NOMO-1 treated with DMSO at 0.1 percent for 48 hours (cell line): ENCODE data around the gene ARF3.

ENCODE experiments used
- DNase-seq: peaks from one replicate; lab custom pipeline; 2025; ENCODE audit not compliant: unreplicated experiment; lab: John Stamatoyannopoulos, UW

ARF3 gene

DNA sequence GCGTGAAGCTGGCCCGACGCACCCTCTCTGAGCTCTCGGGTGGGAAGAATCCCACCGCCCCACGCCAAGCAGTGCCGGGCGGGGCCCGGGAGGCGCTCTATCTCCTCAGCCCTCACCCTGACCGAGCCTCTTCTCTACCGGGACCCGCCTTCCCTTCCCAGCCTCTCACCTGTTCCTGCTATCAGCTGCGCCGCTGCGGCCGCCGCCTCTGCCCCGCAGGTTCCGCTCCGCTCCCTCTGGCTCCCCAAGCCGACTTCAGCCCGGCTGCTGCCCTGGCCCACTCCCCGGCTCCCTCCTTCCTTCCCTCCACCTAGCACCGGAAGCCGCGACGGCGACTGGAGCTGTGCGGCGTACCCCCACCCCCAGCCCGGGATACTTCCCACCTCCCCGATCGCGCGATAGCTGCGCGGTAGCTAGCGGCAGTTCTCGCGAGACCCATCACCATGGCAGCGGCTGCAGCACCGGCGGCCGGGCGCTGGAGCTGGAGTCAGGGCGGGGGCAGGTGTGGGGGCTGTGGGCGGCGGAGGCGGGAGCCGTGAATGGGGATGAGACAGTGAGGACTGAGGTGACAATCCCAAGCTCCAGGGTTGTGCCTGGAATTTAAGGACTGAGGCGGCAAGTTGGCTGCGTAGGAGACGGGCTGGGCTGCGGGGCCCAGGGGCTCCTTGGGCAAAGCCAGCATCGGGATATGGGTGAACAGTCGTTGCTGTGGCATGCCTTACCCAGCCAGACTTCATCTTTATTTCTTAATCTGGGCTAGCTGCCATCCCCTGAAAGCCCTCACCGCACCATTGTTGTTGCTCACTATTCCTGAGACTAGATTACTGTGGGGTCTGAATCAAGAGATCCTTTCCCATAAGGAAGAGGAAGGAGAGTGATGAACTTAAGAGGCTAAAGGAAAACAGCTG is at the start of gene ARF3:
ARF3 (minus strand) TSS at position 347 of the 908 bp plus-strand sequence. CDS start 16,392 bp downstream, outside the sequence.
- DNase-seq = peak; percentile 86

- no peak for DNase-seq
These were observed 43.1 kb upstream of the ARF3 start for GRCh38 chr12:49000346-49000745.

DNA sequence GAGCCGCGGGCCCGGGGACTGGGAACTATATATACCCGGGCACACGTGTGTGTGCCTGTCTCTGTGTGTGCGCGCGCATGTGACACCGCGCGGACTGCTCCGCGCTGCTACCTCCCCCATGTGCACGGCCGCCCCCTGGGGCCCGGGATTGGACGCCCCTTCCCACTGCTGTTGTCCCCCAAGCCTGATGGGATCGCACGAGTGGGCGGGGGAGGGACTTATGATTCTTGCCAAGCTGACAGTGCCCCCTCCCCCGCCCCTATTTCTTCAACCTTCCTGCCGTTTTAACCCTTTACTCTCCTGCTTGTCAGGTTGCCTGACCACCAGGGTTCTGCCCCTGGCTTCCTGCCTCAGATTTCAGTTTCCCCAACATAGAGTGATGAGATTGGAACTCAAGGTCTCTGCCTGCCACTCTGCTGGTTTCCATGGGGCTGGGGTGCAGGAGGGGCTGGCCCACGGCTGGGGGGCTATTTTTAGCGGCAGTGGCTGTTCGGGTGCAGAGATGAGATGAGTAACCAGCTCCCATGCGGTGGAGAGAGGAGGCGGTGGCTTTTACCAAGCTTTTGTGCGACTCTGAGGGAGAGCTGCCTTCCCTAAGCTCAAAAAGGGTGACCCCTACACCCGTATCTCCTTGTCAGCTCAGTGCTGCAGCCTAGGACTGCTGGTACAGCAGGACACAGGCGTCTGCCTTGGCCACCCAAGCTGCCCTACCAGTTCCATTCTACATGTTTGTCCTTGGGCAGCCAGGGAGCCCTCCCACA is 42.3 kb upstream of the ARF3 start, which contains the start of gene DDN:
DDN (minus strand) TSS at position 5 of the 761 bp plus-strand sequence. CDS start 88 bp downstream, outside the sequence.
- DNase-seq = peak; percentile 7

GRCh38 chr12:48998497-48999353 is 41.4 kb upstream of the ARF3 start:
- no peak for DNase-seq

DNA sequence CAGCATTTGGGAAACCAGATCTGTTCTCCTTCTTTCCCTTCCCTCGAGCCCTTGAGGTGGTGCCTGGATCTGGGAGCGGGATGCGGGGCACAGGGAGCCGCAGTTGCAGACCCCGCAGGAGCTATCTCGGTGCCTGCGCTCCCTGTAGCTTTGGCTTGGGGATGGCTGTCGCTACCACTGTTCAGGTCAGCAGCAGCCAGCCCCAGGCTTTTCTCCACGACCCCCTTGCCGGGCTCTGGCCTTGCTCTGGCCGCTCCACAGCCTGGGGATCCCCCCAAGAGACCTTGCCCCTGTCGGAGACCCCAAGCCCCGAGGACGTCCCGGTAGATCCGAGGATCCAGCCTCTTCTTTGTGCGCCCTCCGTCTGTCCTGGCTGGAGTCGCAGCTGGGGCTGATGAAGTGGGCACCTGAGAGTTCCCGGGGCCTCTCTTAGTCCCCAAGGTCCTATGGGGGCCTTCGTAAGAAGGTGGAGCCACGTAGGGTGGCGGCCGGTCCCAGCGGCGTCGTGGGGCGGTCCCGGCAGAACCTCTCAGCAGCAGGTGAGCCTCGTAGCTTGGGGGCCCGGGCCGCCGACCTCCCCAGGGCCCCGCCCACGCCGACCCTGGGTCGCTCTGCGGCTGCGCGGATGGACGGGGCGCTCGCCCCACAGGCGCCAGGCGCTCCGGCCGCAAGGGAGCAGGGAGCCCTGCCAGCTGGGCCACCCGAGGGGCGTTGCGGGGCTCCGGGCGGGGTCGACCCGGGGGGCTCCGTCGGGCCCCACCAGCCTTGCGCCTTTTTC is 40.6 kb upstream of the ARF3 start:
- no peak for DNase-seq

DNA sequence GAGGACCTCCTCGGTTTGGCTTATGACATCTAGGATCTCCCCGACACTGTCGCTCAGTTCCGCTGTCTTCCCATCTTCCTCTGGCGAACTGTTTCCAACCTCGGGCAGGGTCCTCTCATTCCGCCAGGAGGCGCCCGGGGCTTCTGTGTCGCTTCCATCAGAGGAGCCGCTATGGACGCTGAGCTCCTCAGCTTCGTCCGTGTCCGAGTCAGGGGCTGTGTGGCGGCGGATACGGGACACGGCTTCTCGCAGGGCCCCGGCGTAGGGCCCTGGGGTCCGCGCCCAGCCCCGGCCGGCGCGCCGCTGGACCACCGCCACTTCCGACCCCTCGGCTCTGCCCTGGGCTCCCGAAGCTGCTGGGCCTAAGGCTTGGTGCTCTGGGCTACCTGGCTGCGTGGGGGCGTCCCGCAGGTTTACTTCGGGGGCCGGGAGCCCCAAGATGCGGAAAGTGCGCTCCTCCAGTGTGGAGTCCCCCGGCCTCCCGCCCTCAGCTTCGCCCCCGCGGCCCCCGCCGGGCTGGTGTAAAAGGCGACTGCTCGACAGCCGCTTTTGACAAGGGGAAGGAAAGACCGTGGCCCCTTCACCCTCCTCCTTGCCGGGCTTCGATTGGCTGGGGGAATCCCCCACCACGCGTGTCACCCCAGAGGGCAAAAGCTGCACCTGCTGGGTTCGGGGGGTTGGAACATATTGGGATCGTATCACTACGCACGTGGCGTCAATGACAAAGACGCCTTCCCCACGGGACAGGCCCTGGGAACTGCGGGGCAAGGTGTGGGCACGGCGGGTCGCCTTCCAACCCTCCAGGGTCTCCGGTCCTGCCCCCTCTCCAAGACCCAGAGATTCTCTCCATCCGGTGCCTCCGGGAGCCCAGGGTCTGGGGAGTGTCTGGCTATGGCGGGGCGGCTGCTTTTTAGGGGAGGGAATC is 39.8 kb upstream of the ARF3 start:
- peak; percentile 61 for DNase-seq

DNA sequence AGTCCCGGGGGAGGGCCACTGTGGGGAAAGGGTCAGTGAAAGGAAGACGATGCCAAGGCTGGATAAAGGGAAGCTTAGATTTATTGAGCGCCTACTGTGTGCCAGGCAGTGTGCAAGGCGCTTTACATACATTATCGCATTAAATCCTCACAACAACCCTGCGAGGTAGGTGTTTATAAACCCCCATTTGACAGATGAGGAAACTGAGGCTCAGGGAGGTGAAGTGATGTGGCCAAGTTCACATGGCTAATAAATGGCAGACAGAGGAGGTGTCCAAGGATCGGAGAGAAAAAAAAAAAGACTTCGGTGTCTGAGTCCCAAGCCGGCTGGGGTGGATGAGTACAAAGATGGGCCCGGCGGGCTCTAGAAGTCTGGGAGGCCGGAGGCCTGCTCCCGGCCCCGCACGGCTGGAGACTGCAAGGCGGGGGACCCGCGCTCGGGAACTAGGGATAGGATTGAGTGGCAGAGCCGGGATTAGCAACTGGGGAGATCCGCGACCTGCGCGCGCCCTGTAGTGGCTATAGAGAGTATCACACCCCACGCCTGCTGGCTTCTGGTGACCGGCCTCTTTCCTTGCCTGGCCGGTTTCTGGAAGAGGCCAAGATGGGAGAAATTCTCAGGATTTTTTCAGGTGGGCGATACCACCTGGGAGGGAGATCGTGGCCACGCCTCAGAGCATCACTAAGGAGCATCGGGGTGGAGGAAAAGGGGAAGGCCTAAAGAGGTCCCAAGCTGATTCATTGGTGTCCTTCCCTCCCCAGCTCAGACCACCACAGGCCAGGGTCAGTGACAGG is 38.0 kb upstream of the ARF3 start:
- peak; percentile 37 for DNase-seq

- DNase-seq = no peak
These were observed 37.2 kb upstream of the ARF3 start for GRCh38 chr12:48994224-48995085.

DNA sequence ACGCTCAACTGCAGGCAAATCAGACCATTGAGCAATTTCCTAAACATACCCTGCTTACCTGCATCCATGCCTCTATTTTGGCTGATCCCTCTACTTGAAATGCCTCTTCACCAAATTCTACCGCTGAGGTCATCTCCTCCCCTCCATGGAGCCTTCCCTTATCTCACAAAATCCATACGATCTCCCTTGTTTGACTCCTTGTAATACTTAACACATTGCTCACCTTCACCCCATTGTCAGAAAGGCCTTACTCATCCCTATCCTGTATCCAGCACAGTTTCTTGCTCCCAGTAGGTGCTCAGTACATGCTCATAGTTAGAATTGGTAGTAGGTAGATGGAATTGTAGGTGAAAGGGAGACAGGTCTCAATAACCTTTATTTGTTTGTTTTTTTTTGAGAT is 36.5 kb upstream of the ARF3 start:
- DNase-seq = no peak

DNA sequence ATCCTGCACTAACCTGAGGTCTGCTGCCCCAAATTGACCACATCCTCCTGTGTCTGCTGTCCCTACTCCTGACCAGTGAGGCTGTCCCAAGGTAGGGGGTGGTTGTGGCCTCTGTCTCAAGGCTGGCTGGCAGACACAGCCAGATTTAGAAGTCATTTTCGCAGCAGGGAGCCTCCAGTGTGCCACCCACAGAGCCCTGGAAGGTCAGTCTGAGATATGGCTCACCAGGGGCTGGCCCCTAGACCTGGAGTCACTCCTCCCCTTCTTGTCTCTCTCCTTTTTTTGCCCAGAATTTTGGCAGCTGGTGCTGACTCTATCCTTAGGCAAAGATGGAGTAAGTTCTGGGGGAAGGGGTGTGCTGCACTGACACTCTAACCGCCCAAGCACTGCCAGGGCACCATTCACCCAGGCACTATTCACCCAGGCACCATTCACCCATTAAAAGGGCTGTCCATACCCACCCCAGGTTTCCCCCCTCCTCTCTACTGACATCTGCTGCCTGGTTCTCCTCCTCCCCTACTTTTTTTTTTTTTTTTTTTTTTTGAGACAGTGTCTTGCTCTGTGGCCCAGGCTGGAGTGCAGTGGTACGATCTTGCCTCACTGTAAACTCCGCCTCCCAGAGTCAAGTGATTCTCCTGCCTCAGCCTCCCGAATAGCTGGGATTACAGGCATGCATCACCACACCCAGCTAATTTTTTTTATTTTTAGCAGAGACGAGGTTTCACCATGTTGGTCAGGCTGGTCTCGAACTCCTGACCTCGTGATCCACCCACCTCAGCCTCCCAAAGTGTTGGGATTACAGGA is 34.2 kb upstream of the ARF3 start:
- DNase-seq = no peak

- no peak for DNase-seq
These were observed 33.3 kb upstream of the ARF3 start for GRCh38 chr12:48990552-48990951.

GRCh38 chr12:48988030-48988649 is 30.9 kb upstream of the ARF3 start:
- DNase-seq = peak; percentile 39

GRCh38 chr12:48986720-48987291 is 29.5 kb upstream of the ARF3 start:
- DNase-seq = no peak

GRCh38 chr12:48985901-48986300 is 28.6 kb upstream of the ARF3 start:
- DNase-seq = no peak

DNA sequence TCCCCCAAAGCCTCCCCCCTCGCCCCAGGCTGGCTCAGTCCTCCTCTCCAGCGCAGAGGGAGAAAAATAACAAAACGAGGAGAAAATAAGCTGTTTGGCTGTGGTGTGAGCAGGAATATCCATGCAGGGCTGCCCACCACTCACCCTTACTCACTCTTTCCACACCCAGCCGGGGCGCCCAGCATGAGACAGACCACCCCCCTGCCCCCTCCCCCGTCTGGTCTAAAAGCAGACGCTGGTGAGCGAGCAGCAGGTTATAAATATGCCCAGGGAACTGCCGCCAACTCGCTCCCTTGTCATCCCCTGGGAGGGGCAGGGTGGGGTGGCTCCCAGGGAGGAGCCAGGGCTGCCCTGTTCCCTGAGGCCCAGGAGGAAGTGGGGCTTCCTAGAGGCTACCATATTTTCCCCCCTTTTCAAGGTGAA is 28.2 kb upstream of the ARF3 start:
- no peak for DNase-seq
